GM08714 (cell line): Measurements from ENCODE around the gene VCL.
A peak's percentile ranks its signal among the peaks of the same experiment; 100 is the strongest.
"Not testable (repeated sequence)": the region's sequence is repeated elsewhere in the genome, so short reads cannot be mapped to it uniquely, and the experiment has no call there.

Source experiments
- H3K4me3 ChIP-seq: fragments of 200-500 bp; sonication (Bioruptor generic); 2 replicates; pipeline ENCODE4 v1.5.1; 2014; ENCODE audit warnings: mild to moderate bottlenecking, low read length, inconsistent platforms
- ZNF274 ChIP-seq: IDR thresholded peaks from 2 replicates; pipeline ENCODE4 v1.6.1; 2012; ENCODE audit warnings: mild to moderate bottlenecking, low read depth, low read length

VCL gene

GRCh38 chr10:73983096-73984047 lies 14.5 kb upstream of the VCL start:
- H3K4me3 ChIP-seq, result no peak overlapping the region
- TF ChIP-seq ZNF274, result no peak

- no peak overlapping the region for H3K4me3 ChIP-seq
- TF ChIP-seq ZNF274, result no peak
Measured at GRCh38 chr10:73989594-73990150, 8.2 kb upstream of the VCL start.

GRCh38 chr10:73991203-73991883 lies 6.6 kb upstream of the VCL start:
- no peak overlapping the region for H3K4me3 ChIP-seq
- TF ChIP-seq ZNF274, result no peak

DNA sequence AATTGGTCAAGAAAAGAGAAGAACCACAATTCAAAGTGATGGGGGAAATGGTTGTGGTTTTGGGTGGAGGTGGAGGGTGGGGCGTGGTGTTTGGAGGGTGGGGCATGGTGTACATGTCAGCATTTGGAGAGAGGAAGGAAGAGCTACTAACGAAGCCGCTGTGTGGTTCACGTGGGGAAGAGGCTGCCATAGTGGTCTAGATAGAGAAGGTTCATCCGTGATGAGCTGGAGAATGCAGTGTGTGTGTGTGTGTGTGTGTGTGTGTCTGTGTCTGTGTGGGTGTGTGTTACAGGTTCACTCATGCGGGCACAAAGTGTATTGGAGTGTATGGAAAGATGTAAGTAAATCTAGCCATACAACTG lies 6.1 kb upstream of the VCL start:
- no peak overlapping the region for H3K4me3 ChIP-seq
- no peak for TF ChIP-seq ZNF274

GRCh38 chr10:73992899-73993788 lies 4.8 kb upstream of the VCL start:
- H3K4me3 ChIP-seq, result no peak overlapping the region
- TF ChIP-seq ZNF274, result no peak

DNA sequence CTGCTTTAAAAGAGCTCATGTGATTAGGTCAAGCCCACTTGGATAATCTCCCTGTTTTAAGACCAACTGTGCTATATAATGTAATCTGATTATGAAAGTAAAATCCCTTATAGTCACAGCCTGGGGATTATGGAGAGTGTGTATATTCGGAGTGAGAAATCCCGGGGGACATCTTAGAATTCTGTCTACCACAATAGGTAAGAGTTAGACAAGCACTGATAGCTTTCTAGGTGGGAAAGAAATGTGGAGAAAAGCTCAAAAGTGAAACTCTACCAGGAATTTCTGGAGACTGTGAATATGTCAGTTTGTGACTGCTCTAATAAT lies 2.9 kb upstream of the VCL start:
- no peak overlapping the region for H3K4me3 ChIP-seq
- no peak for TF ChIP-seq ZNF274

GRCh38 chr10:73997461-73997786 lies 492 bp upstream of the VCL start:
- H3K4me3 ChIP-seq, result peak overlapping the region; percentile 70
- TF ChIP-seq ZNF274, result no peak

- H3K4me3 ChIP-seq, result peak overlapping the region; percentile 70
- TF ChIP-seq ZNF274, result no peak
Measured at GRCh38 chr10:73998623-73998928, 660 bp downstream of the VCL start.

GRCh38 chr10:73998929-73999691 lies 1.2 kb downstream of the VCL start:
- no peak for TF ChIP-seq ZNF274
- H3K4me3 ChIP-seq, result peak overlapping the region; percentile 70

- no peak overlapping the region for H3K4me3 ChIP-seq
- no peak for TF ChIP-seq ZNF274
Measured at GRCh38 chr10:73999703-74000102, 1.8 kb downstream of the VCL start.

GRCh38 chr10:74000244-74000643 lies 2.3 kb downstream of the VCL start:
- not testable (repeated sequence) for H3K4me3 ChIP-seq

DNA sequence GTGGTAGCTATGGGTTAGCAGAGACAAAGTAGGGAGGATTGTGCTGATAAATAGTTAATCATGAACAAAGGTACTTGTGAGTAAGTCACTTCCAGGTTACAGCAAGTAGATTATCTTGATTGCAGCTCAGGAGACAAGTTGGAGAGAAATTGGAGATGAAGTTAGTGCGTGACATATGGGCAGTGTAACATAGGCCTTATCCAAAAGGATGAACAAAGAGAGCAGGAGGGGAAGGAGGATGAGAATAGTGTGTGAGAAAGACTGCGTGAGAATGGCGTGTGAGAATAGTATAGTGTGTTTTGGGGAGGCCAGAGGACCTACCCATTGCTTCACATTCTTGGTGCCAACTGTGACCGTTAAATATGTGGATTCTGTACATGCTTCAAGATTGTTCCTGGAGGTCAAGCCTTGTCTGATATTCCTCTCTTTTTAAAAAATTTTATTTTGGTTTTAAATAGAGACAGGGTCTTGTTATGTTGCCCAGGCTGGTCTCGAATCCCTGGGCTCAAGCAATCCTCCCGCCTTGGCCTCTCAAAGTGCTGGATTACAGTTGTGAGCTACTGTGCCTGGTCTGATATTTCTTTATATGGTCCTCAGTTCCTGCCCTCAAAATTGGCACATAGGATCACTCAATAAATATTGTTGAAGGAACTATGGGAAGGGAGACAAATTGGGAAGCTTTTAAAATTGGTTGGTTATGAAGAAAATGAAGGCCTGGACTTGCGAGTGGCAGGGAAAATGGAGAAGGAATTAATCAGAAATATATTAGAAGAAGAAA lies 3.2 kb downstream of the VCL start:
- H3K4me3 ChIP-seq, result no peak overlapping the region

DNA sequence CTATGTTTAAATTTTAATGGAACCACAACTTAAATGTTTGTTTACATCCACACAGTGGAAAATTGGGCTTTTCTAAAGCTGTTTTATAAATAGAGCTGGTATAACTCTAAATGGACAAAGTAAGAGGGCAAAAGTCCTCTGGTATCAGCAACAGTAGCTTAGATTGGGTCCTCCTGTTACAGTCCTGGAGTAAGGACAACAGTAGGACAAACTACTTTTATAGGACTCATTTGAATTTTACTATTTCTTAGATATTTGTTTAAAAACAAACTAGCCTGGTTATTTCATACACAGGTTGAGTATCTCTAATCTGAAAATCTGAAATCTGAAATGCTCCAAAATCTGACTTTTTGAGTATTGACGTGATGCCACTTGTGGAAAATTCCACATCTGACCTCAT lies 8.4 kb downstream of the VCL start:
- TF ChIP-seq ZNF274, result no peak
- no peak overlapping the region for H3K4me3 ChIP-seq

More for the DNA sequence above, 3.2 kb downstream of the VCL start:
- TF ChIP-seq ZNF274, result no peak
